Suprapubic skin (tissue), 4 donors: Measurements from ENCODE around the gene B9D2.

Experiments used
- EP300 ChIP-seq: sonication (generic); formaldehyde crosslinking; IDR thresholded peaks from one replicate; pipeline ENCODE4 v1.6.1; 2017; ENCODE audit warnings: antibody characterized with exemption
- POLR2A ChIP-seq, 2 donors: fragments of 450-650 bp; IDR thresholded peaks; one replicate each; pipeline ENCODE4 v1.6.1; 2017; ENCODE audit warnings: antibody characterized with exemption in 2 of 2, mild to moderate bottlenecking in 2 of 2, moderate library complexity in 2 of 2
- POLR2AphosphoS5 ChIP-seq, 3 donors: sonication (generic); formaldehyde crosslinking; IDR thresholded peaks; one replicate each; pipeline ENCODE4 v1.6.1; 2017; ENCODE audit warnings: antibody characterized with exemption in 3 of 3
- TF ChIP-seq, protein P1 (sequence below), 2 donors: fragments of 200-600 bp in 1 of 2; fragments of 450-650 bp in 1 of 2; sonication (generic) in 1 of 2; IDR thresholded peaks; one replicate each; pipeline ENCODE4 v1.5.1; 2016 to 2019; ENCODE audit warnings: antibody characterized with exemption in 2 of 2, mild to moderate bottlenecking in 1 of 2, moderate library complexity in 1 of 2

DNA sequence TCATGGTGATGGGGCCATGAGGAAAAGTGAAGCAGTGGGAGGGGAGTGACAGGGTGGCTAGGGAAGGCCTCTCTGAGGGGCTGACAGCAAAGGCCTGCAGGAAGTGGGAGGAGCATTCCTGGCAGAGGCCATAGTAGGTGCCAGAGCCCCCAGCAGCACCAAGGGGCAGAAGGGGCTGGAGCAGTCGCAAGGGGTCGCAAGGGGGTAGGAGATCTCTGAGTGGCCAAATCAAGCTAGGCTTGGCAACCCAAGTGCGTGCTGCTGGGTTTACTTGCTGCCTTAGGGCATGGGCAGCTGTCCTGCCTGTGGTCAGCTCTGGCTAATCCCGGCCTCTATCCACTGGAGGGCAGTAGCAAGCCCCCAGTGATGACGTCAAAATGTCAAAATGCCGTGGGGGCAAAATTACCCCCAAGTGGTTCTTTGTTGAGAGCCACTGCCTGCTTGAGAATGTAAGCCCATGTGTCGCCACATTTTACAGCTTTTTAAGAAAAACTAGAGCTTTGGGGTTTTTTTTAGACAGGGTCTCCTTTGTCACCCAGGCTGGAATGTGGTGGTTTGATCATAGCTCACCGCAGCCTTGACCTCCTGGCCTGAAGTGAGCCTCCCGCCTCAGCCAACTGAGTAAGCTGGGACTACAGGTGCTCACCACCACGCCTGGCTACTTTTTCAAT lies 42.2 kb downstream of the B9D2 start:
- no peak for TF ChIP-seq POLR2AphosphoS5 (IDR thresholded peaks at IDR 0.05)
- TF ChIP-seq, protein P1, sequence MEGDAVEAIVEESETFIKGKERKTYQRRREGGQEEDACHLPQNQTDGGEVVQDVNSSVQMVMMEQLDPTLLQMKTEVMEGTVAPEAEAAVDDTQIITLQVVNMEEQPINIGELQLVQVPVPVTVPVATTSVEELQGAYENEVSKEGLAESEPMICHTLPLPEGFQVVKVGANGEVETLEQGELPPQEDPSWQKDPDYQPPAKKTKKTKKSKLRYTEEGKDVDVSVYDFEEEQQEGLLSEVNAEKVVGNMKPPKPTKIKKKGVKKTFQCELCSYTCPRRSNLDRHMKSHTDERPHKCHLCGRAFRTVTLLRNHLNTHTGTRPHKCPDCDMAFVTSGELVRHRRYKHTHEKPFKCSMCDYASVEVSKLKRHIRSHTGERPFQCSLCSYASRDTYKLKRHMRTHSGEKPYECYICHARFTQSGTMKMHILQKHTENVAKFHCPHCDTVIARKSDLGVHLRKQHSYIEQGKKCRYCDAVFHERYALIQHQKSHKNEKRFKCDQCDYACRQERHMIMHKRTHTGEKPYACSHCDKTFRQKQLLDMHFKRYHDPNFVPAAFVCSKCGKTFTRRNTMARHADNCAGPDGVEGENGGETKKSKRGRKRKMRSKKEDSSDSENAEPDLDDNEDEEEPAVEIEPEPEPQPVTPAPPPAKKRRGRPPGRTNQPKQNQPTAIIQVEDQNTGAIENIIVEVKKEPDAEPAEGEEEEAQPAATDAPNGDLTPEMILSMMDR (IDR thresholded peaks at IDR 0.05) = peak in 1 of 2 donors; percentile 58
- TF ChIP-seq POLR2A (IDR thresholded peaks at IDR 0.05) = no peak
- no peak for TF ChIP-seq EP300
